Naive B cell (primary cell): Measurements from ENCODE around the gene AIG1. TPM values are rescaled to one million over a fixed set of nuclear protein-coding genes. Genes with fewer than 3 reads are reported as not detected.
"Not testable (repeated sequence)": the region's sequence is repeated elsewhere in the genome, so short reads cannot be mapped to it uniquely, and the experiment has no call there.

Experiments used
- ATAC-seq, 2 donors: fragments of 150-1000 bp; cut with Tn5 transposase; 2 replicates each; pipeline ENCODE4 v1.10.0; 2021; ENCODE audit warnings: low read depth in 2 of 2, mild to moderate bottlenecking in 2 of 2, moderate library complexity in 2 of 2
- DNase-seq: peaks from one replicate; pipeline ENCODE4 v3.0.0; 2022
- H3K27ac Mint-ChIP-seq, 6 donors: one replicate each; pipeline ENCODE4 v1.8.0; 2020 to 2022; ENCODE audit warnings: mild to moderate bottlenecking in 6 of 6, mixed read lengths in 6 of 6, moderate library complexity in 5 of 6, inconsistent platforms in 2 of 6
- H3K27me3 Mint-ChIP-seq, 3 donors: one replicate each; pipeline ENCODE4 v1.8.0; 2021 to 2022; ENCODE audit warnings: mixed read lengths in 3 of 3, mild to moderate bottlenecking in 1 of 3
- H3K36me3 Mint-ChIP-seq, 2 donors: one replicate each; pipeline ENCODE4 v1.8.0; 2020 to 2022; ENCODE audit warnings: mixed read lengths in 2 of 2, inconsistent platforms in 1 of 2, mild to moderate bottlenecking in 1 of 2
- H3K4me1 Mint-ChIP-seq, 3 donors: one replicate each; pipeline ENCODE4 v1.8.0; 2020 to 2022; ENCODE audit warnings: mixed read lengths in 3 of 3, inconsistent platforms in 1 of 3, mild to moderate bottlenecking in 1 of 3, moderate library complexity in 1 of 3
- H3K4me3 Mint-ChIP-seq, 8 donors: one replicate each; pipeline ENCODE4 v1.8.0; 2020 to 2022; ENCODE audit warnings: mild to moderate bottlenecking in 8 of 8, mixed read lengths in 8 of 8, moderate library complexity in 8 of 8, inconsistent platforms in 2 of 8
- H3K9me3 Mint-ChIP-seq, 7 donors: one replicate each; pipeline ENCODE4 v1.8.0; 2020 to 2022; ENCODE audit warnings: mixed read lengths in 7 of 7, mild to moderate bottlenecking in 5 of 7, inconsistent platforms in 2 of 7, moderate library complexity in 1 of 7
- polyA plus RNA-seq, 6 donors: library from polyadenylated mRNA; unstranded; fragments of 300-500 nt; fragmentation: Illumina TruSeq; gene quantifications; one replicate each; pipeline ENCODE4 v1.2.3, GENCODE V29; 2021; ENCODE audit warnings: low read depth in 6 of 6

The AIG1 gene, protein sequence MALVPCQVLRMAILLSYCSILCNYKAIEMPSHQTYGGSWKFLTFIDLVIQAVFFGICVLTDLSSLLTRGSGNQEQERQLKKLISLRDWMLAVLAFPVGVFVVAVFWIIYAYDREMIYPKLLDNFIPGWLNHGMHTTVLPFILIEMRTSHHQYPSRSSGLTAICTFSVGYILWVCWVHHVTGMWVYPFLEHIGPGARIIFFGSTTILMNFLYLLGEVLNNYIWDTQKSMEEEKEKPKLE
- polyA plus RNA-seq, result 10 to 100 TPM in 4 of 6 donors, 1 to 10 TPM in 2; 8.2 to 14.7 (median 12.3) TPM

DNA sequence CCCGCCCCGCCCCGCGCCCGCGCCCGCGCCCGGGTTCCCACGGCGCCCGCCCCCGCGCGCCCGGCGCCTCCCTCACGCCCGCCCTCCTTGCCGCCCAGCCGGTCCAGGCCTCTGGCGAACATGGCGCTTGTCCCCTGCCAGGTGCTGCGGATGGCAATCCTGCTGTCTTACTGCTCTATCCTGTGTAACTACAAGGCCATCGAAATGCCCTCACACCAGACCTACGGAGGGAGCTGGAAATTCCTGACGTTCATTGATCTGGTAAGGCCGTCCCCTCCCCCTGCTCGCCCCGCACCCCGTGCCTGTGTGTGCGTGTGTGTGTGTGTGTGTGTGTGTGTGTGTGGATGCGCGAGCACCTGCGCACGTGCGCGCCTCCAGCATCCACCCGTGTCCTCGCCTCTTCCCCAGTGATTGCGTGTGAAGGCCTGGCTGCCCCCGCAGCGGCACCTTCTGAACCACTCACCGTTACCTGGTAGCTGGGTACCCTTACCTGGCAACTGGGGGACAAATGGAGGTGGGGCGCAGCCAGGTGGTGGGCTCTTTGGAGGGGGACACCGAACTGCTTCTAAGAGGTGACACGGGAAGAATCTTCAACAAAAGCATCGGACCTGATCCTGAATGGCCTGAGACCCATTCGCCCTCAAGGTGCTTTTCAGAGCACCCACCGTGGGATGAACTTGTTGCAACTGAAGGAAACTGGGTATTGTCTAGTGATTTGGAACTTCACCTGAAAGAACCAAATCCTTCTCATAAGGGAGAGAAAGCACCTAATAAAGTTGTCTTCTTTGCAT lies at the start of gene AIG1:
Gene AIG1 (plus strand): TSS at position 84 of the 791 bp plus-strand sequence. CDS start 37 bp downstream, at position 121.
- Mint-ChIP-seq H3K4me3 (peak within 1 kb of the TSS; percentile 92 to 98 (median 96)), H3K9me3 (peaks cover 0 to 4% (median 0%) of the 10 kb centered on the region in 7 donors), H3K27me3 (no peaks in the 10 kb centered on the region), H3K36me3 (no peaks in the 10 kb centered on the region), H3K27ac (peak within 1 kb of the TSS; percentile 95 to 99 (median 96)), H3K4me1 (peaks cover 14 to 20% (median 16%) of the 10 kb centered on the region in 3 donors)
- peak; percentile 61 for DNase-seq
- ATAC-seq, result peak; percentile 60 to 62

DNA sequence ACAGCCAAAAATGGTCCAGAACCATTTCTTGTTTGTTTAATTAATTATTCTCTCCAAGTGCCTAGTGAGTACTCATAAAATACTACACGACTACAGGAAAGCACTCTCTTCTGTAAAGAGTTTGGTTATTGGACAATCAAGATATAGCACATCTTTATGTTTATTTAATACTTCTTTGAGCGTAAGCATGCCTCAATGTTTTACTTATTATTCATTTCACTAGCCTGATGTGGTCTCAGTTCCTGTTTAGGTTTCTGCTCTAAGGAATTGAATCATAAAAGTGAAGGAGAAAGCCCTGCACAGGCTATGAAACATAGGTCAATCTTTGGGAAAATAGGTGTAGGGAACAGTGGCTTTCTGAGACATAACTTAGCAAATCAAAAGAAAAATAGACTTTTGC lies 45.9 kb upstream of the AIG1 start:
- H3K9me3 Mint-ChIP-seq, result peaks cover 0 to 3% (median 0%) of the 10 kb centered on the region in 7 donors
- H3K27me3 Mint-ChIP-seq, result peaks cover 0 to 4% (median 0%) of the 10 kb centered on the region in 3 donors
- H3K4me3 Mint-ChIP-seq, result no peak overlapping the region
- ATAC-seq (no peak), DNase-seq (no peak)
- H3K27ac Mint-ChIP-seq, result no peak overlapping the region
- no peaks in the 10 kb centered on the region for H3K36me3 Mint-ChIP-seq
- no peaks in the 10 kb centered on the region for H3K4me1 Mint-ChIP-seq

DNA sequence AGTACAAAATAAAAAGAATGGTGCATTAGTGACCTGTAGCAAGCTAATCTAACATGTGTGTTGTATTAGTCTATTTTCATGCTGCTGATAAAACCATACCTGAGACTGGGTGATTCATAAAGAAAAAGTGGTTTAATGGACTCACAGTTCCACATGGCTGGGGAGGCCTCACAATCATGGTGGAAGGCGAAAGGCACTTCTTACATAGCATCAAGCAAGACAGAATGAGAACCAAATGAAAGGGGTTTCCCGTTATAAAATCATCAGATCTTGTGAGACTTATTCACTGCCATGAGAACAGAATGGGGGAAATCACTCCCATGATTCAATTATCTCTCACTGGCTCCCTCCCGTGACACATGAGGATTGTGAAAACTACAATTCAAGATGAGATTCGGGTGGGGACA lies 45.4 kb upstream of the AIG1 start:
- ATAC-seq (no peak), DNase-seq (no peak)
- Mint-ChIP-seq H3K27ac (no peak overlapping the region), H3K36me3 (no peaks in the 10 kb centered on the region), H3K27me3 (peaks cover 0 to 4% (median 0%) of the 10 kb centered on the region in 3 donors), H3K4me1 (no peaks in the 10 kb centered on the region), H3K4me3 (no peak overlapping the region), H3K9me3 (peaks cover 0 to 4% (median 0%) of the 10 kb centered on the region in 7 donors)

DNA sequence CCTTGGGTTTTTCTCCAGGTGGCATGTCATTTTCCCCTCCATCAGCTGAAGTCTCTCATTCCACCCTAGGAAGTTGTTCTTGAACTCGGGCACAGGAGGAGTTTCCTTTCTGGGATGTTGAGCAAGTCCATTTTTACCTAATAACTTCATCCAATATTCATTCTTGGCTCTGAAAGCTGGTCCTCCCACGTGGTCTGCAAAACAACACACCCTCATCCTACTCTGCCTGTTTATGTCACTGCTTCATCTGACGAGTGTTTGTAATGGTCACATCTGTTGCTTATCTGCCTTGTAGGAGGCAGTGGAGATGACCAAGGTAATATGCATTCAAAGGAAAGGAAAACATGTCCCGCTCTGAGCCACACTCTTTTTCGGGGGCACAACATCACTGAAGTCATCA lies 41.7 kb upstream of the AIG1 start:
- no peak overlapping the region for H3K4me3 Mint-ChIP-seq
- H3K27ac Mint-ChIP-seq, result no peak overlapping the region
- ATAC-seq (no peak), DNase-seq (no peak)
- no peaks in the 10 kb centered on the region for H3K27me3 Mint-ChIP-seq
- H3K9me3 Mint-ChIP-seq, result peaks cover 0 to 12% (median 7%) of the 10 kb centered on the region in 7 donors
- no peaks in the 10 kb centered on the region for H3K4me1 Mint-ChIP-seq
- no peaks in the 10 kb centered on the region for H3K36me3 Mint-ChIP-seq

DNA sequence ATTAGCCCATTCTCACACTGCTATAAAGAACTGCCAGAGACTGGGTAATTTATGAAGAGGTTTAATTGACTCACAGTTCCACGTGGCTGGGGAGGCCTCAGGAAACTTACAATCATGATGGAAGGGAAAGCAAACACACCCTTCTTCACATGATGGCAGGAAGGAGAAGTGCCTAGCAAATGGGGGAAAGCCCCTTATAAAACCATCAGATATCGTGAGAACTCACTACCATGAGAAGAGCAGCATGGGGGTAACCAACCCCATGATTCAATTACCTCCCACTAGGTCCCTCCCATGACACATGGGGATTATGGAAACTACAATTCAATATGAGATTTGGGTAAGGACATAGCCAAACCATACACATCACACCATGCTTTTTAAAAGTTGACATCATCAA lies 39.8 kb upstream of the AIG1 start:
- peaks cover 0 to 12% (median 7%) of the 10 kb centered on the region in 7 donors for H3K9me3 Mint-ChIP-seq
- DNase-seq, H3K27ac Mint-ChIP-seq, ATAC-seq, H3K4me1 Mint-ChIP-seq, H3K36me3 Mint-ChIP-seq, H3K27me3 Mint-ChIP-seq, H3K4me3 Mint-ChIP-seq: not testable (repeated sequence)

DNA sequence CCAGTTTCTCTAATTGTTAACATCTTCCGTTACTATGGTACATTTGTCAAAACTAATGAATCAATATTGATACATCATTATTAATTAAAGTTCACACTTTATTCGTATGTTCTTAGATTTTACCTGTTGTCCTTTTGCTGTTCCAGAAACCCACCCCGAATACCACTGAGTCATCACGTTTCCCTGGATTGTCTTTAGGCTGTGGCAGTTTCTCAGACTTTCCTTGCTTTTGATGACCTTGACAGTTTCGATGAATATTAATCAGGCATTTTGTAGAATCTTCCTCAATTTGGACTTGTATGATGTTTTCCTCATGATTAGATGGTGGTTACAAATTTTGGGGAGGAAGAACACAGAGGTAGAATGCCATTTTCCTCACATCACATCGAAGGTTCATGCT lies 39.1 kb upstream of the AIG1 start:
- no peak for DNase-seq
- Mint-ChIP-seq H3K4me3 (no peak overlapping the region), H3K36me3 (no peaks in the 10 kb centered on the region), H3K9me3 (peaks cover 0 to 13% (median 7%) of the 10 kb centered on the region in 7 donors), H3K4me1 (no peaks in the 10 kb centered on the region), H3K27me3 (no peaks in the 10 kb centered on the region), H3K27ac (no peak overlapping the region)
- no peak for ATAC-seq

DNA sequence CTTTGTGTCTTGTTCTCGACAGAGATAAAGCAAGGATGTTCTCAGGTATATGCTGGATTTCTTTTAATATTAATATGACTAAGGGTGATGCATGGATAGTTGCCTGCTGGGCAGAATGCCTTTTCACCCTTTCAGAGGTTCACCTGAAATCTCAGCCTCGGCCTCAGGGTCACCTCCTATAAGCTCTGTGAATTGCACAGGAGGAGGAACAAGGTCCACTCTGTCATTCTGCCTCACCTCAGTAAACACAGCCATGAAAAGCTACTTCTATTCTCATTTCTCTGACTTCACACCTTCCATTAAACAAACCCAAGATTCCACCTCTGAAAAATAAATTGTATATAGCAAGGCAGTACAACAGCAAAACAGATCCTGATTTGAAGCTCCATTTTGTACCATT lies 38.1 kb upstream of the AIG1 start:
- ATAC-seq (no peak), DNase-seq (no peak)
- Mint-ChIP-seq H3K4me1 (no peaks in the 10 kb centered on the region), H3K9me3 (peaks cover 0 to 13% (median 5%) of the 10 kb centered on the region in 7 donors), H3K27ac (no peak overlapping the region), H3K36me3 (no peaks in the 10 kb centered on the region), H3K4me3 (no peak overlapping the region), H3K27me3 (no peaks in the 10 kb centered on the region)

DNA sequence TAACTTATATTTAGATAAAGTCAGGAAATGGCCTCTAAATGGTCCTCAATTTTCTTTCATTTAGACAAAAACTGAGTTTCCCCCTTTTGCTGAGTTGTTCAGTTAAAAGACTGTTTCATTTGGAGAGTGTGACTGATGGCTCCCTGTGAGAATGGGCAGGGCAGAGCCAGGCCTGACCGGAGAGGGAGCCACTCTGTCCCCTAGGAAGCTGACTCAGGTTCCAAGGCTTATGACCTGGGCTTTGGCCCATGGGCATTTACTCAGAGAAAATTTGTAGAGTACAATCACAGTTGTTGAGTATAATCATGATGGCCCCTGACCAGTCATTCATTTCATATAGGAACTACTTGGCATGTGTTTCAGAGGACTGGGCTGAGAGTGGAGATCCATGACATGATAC lies 37.0 kb upstream of the AIG1 start:
- H3K4me1 Mint-ChIP-seq, result no peaks in the 10 kb centered on the region
- H3K9me3 Mint-ChIP-seq, result peaks cover 0 to 13% (median 5%) of the 10 kb centered on the region in 7 donors
- ATAC-seq (no peak), DNase-seq (no peak)
- H3K27ac Mint-ChIP-seq, result peak overlapping the region in 1 of 6 donors; percentile 33
- no peak overlapping the region for H3K4me3 Mint-ChIP-seq
- H3K27me3 Mint-ChIP-seq, result no peaks in the 10 kb centered on the region
- no peaks in the 10 kb centered on the region for H3K36me3 Mint-ChIP-seq

DNA sequence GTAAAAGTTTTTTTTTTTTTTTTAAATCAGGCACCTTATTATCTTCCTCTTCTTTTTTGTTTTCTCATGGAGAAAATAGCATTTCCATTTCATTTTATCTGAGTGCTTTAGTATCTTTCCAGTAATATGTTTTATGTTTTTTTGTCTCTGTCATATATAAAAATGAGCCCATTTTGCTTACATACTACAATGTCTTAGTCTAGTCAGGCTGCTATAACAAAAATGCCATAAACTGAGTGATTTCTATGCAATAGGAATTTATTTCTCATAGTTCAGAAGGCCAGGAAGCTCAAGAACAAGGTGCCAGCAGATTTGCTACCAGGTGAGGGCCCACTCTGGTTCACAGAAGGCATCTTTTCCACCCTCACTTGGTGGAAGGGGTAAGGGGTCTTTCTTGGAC lies 35.7 kb upstream of the AIG1 start:
- Mint-ChIP-seq H3K36me3 (no peaks in the 10 kb centered on the region), H3K27me3 (no peaks in the 10 kb centered on the region), H3K4me3 (no peak overlapping the region), H3K4me1 (no peaks in the 10 kb centered on the region), H3K27ac (no peak overlapping the region), H3K9me3 (peaks cover 0 to 13% (median 5%) of the 10 kb centered on the region in 7 donors)
- DNase-seq (no peak), ATAC-seq (no peak)

DNA sequence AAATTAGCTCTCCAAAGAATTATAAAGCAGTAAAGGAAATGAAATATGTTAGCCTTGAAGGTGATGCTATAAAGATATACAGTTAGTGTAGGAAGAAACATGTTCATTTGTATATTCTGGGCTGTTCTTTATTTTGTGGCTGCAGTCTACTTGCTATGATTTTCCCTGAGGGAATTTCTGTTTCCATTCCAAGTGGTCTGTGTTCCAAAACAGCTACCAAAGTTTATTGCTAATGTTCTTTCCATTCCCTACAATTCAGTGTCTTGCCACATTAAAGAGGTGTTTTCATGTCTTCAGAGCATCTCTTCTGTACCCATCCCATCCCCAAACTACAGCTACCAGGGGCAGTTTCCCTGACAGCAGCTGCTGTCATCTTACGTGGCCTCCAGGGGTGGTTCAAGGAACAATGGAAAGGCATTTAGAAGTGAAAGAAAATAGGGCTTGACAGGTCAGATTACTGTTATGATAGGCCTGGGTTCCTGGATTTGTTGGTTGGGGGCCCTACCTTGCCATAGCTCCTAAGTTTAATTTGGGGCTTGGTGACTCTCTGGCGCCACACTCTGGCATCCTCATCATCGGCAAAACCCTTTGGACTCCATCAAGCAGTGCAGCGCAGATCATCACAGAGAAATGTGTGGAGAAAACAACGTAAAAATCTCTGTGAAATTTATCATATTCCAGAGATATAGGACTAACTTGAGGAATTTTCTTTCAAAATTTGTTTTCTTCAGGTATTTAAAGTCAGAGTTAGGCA lies 33.8 kb upstream of the AIG1 start:
- peak overlapping the region in 1 of 8 donors; percentile 25 for H3K4me3 Mint-ChIP-seq
- DNase-seq (peak; percentile 35), ATAC-seq (peak; percentile 65 to 74)
- H3K27me3 Mint-ChIP-seq, result no peaks in the 10 kb centered on the region
- no peak overlapping the region for H3K27ac Mint-ChIP-seq
- H3K9me3 Mint-ChIP-seq, result peaks cover 0 to 4% (median 0%) of the 10 kb centered on the region in 7 donors
- no peaks in the 10 kb centered on the region for H3K36me3 Mint-ChIP-seq
- no peaks in the 10 kb centered on the region for H3K4me1 Mint-ChIP-seq

DNA sequence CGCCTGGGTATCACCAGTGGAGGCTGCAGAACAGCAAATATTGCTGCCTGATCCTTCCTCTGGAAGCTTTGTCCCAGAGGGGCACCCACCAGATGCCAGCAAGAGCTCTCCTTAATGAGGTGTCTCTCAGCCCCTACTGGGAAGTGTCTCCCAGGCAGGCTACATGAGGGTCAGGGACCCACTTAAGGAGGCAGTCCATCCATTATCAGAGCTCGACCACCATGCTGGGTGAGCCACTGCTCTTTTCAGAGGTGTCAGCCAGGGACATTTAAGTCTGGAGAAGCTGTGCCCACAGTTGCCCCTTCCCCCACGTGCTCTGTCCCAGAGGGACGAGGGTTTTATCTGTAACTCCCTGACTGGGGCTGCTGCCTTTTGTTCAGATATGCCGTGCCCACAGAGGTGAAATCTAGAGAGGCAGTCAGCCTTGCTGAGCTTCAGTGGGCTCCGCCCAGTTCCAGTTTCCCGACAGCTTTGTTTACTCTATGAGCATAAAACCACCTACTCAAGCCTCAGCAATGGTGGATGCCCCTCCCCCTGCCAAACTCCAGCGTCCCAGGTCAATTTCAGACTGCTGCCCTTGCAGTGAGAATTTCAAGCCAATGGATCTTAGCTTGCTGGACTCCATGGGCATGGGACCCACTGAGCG lies 25.9 kb upstream of the AIG1 start:
- Mint-ChIP-seq H3K36me3 (no peaks in the 10 kb centered on the region), H3K9me3 (peaks cover 0 to 2% (median 0%) of the 10 kb centered on the region in 7 donors), H3K27me3 (peaks cover 0 to 15% (median 5%) of the 10 kb centered on the region in 3 donors), H3K4me3 (peak overlapping the region in 1 of 8 donors; percentile 35), H3K4me1 (peaks cover 5 to 9% (median 7%) of the 10 kb centered on the region in 3 donors), H3K27ac (no peak overlapping the region)
- no peak for DNase-seq
- no peak for ATAC-seq

DNA sequence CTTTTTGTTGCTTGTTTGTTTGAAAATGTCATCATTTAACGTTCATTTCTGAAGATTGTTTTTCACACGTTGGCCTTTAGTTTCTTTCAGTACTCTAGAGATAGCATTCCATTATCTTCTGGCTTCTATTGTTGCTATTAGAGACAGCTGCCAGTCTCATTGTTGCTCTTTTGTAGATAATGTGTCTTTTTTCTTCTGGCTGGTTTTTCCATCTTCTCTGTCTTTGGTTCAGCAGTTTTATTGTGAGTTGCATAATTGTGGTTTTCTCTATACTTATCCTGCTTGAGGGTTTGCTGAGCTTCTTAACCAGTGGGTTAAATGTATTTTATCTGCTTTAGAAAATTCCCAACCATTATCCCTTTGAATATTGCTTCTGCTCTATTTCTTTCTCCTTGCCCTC lies 23.2 kb upstream of the AIG1 start:
- H3K9me3 Mint-ChIP-seq, result peaks cover 0 to under 1% (median 0%) of the 10 kb centered on the region in 7 donors
- H3K27ac Mint-ChIP-seq, result peak overlapping the region in 1 of 6 donors; percentile 29
- peaks cover 5 to 9% (median 7%) of the 10 kb centered on the region in 3 donors for H3K4me1 Mint-ChIP-seq
- H3K4me3 Mint-ChIP-seq, result no peak overlapping the region
- DNase-seq (no peak), ATAC-seq (no peak)
- H3K27me3 Mint-ChIP-seq, result peaks cover 3 to 15% (median 5%) of the 10 kb centered on the region in 3 donors
- no peaks in the 10 kb centered on the region for H3K36me3 Mint-ChIP-seq

DNA sequence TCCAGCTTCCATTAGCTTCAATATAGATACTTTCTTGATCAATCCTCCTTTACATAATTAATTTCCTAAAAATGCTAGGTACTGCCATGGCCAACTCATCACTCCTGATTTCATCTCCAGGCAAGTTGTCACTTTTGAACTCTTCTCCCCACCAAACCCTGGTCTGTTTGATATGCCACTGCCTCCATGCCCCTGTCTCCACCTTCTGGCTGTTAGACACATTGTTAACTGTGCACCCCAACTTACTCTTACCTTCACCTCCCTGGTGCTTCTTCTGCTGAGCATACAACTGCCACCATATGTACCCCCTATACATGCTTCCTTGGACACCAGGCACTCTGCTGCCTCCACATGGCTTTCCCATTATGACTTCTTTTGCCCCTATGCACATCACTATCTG lies 21.9 kb upstream of the AIG1 start:
- Mint-ChIP-seq H3K27me3 (peaks cover 3 to 15% (median 5%) of the 10 kb centered on the region in 3 donors), H3K27ac (peak overlapping the region in 2 of 6 donors; percentile 1 to 2), H3K4me3 (no peak overlapping the region), H3K4me1 (peaks cover 5 to 9% (median 7%) of the 10 kb centered on the region in 3 donors), H3K9me3 (peaks cover 0 to 1% (median 0%) of the 10 kb centered on the region in 7 donors), H3K36me3 (no peaks in the 10 kb centered on the region)
- peak; percentile 46 to 69 for ATAC-seq
- no peak for DNase-seq
